Left ventricle myocardium superior (tissue), 1 donor: ENCODE data around the gene SEMA3E. TPM values are rescaled to one million over a fixed set of nuclear protein-coding genes. Genes with fewer than 3 reads are reported as not detected.

Experiments
- ATAC-seq: fragments of 200-7000 bp; cut with Tn5 transposase; one replicate; pipeline ENCODE4 v1.9.1; 2020; ENCODE audit warnings: mild to moderate bottlenecking, moderate library complexity
- DNase-seq: peaks from one replicate; pipeline ENCODE4 v3.0.0-alpha.2; 2020
- intact Hi-C: fragments of 100-400 bp; cut with micrococcal nuclease; formaldehyde crosslinking; loops from one replicate; pipeline ENCODE4 v1.11.0; 2022
- total RNA-seq: library from RNA; stranded (reverse); fragmentation: NEBNext Ultra II Directional; extraction: Animal tissue kit (Norgen Biotek cat#: 25700); gene quantifications from one replicate; pipeline ENCODE4 v1.2.1, GENCODE V29; 2021
- donor health status: DM: no; HTN: yes; CAD: no; lungs with severe emphysema.

Gene SEMA3E
- total RNA-seq, 1 donor from 2014 or later = 0.12 TPM

DNA sequence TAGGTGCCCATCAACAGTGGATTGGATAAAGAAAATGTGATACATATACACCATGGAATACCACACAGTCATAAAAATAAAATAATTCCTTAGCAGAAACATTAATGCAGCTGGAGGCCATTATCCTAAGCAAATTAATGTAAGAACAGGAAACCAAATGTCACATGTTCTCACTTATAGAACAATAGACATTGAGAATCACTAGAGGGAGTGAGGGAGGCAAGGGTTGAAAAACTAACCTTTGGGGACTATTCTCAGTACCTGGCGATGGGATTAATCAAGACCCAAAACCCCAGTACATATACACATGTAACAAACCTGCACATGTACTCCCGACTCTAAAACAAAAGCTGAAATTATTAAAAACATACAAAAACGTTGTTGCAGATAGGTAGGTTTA is 222.6 kb downstream of the SEMA3E start:
- ATAC-seq (no peak), DNase-seq (no peak)
- intact Hi-C loops = no loop called here

DNA sequence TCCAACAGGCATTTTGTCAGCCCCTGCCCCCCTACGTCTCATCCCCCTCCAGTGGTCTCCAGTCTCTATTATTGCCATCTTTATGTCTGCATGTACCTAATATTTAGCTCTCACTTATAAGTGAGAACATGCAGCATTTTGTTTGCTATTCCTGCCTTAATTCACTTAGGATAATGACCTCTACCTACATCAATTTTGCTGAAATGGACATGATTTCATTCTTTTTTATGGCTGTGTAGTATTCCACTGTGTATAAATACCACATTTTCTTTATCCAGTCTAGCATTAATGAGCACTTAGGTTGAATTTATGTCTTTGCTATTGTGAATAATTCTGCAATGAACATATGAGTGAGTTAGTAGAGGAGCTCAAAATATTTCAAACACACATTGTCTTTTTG is 229.9 kb downstream of the SEMA3E start:
- DNase-seq = no peak
- intact Hi-C loops = no loop called here
- ATAC-seq = no peak

DNA sequence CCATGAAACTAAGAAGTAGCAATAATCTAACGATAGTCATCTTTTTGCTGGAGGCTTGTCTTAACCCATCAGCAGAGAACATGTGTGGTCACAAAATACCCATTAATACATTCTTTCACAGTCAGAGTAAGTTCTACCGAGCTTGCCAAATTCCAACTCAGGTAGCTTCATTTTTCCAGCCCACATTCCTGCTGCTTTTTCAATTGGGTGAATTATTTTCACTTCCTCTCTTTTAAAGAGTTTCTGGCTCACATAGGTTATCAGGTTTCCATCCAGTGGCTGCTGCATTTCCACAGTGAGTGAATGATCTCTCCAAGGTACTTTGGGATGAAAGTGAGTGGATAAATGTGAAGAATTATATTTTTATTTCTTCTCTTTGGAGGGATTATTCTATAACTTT is 233.1 kb downstream of the SEMA3E start:
- ATAC-seq (no peak), DNase-seq (no peak)
- intact Hi-C loops = no loop called here

DNA sequence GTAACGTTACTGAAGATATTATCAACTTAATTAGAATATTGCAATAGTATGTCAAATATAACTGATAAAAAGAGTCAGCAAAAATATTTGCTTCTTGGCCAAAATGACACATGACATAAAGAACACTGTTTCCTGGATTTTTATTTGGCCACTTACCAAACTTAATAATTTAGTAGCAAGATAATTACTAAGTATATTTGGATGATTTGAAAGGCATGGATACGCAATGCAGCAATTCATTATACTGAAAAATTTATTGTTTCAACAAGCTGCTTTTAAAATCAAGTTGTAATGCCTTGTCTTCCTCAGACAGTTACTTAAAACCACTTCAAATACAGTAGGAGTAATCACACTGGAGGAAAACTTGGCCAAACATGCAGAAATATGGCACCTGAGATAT is 234.0 kb downstream of the SEMA3E start:
- no peak for ATAC-seq
- intact Hi-C loops = loop anchor here (5.0 kb wide), 1 partner anchor 242 kb away; no protein-coding TSS in a partner anchor
- no peak for DNase-seq

DNA sequence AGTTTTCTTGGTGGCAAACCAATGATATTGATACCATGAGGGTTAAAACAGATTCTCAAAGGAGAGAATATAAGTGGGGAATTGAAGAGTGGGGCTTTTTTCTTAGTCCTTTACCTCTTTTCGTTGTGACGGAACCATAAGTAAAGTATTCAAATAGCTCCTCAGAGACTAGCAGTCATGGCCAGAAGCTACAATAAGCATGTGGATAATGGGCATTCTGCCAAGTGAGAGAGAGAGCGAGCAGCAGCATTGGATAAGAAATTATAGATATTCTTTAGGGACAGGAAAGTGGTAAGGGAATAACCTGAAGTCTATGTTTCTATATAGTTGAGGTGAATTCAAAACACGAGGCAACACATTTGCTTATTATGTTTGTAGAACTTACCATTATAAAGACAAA is 235.1 kb downstream of the SEMA3E start:
- no peak for DNase-seq
- no peak for ATAC-seq
- intact Hi-C loops = loop anchor here (5.0 kb wide), 1 partner anchor 243 kb away; no protein-coding TSS in a partner anchor

DNA sequence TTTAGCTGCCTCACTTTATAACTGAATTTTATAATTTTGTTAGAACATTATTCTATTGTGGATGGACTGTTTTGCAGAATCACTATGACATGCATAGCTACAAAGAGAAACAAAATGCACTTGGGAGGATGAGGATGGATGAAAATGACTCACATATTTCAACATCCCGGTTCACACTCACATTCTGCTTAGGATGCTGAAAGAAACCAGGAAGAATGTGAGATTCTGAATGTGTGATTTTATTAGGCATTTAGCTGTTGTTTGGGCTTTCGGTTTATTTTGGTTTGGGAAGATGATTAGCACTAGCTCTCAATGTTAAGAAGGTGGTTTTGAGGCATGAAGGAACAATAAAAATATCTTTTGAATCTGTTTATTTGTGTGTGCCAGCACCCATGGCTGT is 235.5 kb downstream of the SEMA3E start:
- ATAC-seq = no peak
- intact Hi-C loops = loop anchor here (5.0 kb wide), 1 partner anchor 244 kb away; no protein-coding TSS in a partner anchor
- DNase-seq = no peak

DNA sequence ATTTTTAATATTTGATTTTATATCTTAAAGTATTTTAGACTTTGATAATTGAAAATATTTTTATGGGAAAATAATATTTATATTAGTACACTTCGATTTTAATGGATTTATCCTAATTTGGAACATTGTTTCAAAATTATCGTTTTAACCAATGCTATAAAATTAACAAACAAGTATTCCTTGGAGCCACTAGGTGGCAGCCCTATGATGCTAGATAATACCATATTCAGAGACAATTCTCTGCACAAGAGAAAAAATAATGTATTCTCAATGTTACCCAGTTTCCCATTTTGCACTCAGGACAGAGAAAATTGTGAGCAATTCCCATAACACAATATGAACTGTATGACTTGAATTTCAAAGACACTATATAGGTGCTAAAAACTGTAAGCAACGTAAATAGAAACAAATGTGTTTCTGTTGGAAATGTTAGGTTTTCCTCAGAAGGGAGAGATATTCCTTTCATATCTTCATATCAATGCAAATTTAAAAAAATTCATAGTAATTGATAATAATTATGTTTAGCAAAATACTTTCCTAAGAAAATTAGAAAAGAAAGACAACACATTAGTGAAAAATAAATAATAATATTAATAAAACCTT is 237.8 kb downstream of the SEMA3E start:
- intact Hi-C loops = loop anchor here (5.0 kb wide), 1 partner anchor 246 kb away; no protein-coding TSS in a partner anchor
- no peak for DNase-seq
- no peak for ATAC-seq

DNA sequence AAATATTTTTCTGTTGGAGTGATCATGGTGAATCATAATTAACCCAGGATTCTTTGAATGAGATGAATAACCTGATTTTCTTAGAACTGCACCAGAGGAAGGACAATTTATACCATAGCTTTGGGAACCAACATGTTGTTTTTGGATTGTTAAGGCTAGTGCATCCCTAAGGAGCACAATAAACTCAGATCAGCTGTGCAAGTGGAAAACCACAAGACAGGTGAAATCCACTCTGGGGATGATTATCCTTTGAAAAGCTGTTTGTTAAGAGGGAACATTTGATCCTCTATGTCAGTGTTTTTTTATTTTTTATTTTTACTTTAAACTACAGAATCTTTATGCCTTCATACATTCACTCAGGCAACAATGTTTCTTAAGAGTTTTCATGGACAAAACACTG is 254.2 kb downstream of the SEMA3E start:
- DNase-seq = no peak
- intact Hi-C loops = no loop called here
- no peak for ATAC-seq

DNA sequence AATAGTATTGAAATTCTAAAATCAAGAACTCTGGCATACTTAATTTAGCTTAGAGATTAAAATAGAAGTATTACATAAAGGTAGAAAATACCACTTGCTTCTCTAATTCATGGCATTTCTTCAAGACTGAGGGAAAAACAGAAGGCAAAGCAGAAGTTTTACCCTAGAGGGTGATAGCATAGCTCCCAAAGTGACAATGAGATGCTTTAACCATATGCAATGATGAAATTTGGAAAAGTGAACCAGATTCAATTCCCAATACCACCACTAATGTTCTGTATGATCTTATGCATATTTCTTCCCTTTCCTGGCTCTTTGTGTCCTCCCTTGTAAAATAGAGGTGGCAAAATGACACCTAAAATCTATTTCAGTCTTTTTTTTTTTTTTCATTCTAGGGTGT is 260.5 kb downstream of the SEMA3E start:
- DNase-seq = no peak
- intact Hi-C loops = no loop called here
- ATAC-seq = no peak

DNA sequence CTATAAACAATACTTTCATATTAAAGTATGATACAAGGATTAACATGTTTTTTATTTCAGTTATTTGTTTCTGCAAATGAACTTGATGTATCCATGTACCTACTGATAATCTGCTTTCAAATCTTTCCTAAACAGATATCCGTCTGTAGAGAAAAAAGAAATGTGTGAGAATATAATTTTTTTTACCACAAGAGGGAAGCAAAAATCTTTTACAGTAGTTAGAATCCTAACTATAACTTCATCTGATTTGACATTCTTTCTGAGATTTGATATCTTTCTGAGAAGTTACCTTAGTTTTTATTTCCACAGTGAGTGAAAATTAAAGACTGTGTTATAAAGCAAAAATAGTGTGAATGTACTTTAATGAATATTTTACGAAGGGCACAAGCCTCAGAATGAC is 282.3 kb downstream of the SEMA3E start:
- intact Hi-C loops = no loop called here
- no peak for DNase-seq

DNA sequence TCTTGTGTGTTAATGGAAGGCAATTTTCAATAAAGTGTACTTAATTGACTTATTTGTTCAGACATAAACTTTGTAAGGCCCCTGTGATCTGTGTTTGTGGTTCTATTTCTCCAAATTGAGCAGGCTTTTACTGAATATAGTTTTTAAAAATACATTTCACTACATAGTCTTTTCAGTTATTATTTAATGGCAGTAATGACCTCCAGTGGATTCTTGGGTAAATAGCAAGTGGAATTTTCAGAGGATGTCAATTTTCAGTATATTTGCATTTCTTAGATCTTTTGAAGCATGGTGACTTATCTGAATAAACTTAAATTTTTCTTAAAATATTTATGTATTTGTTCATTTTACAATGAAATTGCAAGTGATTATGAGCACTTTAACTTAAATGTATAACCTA is 283.2 kb downstream of the SEMA3E start:
- intact Hi-C loops = no loop called here
- DNase-seq = no peak
- ATAC-seq = no peak

More for the DNA sequence above, 282.3 kb downstream of the SEMA3E start:
- no peak for ATAC-seq

DNA sequence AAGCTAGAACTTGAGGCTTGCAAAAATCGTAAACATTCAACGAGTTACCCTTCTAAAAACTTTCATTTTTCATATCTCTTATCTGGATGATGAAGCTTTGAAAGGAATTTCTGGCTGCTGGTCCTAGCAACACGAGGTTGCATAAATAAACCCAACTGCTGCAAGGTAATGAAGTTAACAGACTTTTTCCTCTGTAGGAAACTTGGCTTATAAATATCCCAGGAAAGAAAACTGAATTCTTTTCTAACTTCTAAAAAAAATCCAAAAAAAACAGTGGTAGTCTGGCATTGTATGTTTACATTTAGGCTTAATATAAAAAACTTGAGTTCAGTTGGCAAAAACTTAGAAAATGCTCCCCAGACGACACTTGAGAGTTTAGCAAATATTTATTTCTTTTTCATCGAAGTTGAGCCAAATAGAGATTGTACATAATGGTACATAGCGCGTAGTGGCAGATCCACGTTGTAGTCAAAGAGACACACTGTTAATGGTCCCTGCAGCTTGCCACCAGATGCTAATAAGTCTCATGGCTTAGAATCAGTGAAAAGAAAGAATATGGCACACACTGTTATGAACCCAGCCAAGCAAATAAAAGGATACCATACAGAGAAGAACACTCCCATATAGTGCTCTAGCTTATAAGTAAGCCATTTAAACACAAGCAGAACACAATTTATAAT is 285.9 kb downstream of the SEMA3E start:
- ATAC-seq (no peak), DNase-seq (no peak)
- intact Hi-C loops = no loop called here

DNA sequence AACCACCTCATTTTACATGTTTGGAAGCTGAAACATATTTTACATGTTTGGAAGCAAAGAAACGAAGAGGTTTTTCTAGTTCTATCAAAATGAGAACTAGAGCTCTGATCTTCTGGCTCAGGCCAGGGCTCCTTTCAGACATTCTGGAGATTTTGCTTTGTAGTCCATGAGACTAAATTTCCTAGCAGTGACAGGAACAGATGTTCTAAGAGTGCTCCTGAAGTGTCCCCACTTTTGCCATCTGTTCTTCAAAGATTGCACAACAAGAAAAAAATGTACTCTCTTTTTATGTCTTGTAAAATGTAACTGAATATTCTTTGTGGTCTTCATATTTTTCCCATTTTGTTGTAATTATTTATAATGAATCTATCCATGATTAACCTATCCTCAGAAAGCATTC is 289.8 kb downstream of the SEMA3E start:
- no peak for DNase-seq
- intact Hi-C loops = no loop called here
- ATAC-seq = no peak

DNA sequence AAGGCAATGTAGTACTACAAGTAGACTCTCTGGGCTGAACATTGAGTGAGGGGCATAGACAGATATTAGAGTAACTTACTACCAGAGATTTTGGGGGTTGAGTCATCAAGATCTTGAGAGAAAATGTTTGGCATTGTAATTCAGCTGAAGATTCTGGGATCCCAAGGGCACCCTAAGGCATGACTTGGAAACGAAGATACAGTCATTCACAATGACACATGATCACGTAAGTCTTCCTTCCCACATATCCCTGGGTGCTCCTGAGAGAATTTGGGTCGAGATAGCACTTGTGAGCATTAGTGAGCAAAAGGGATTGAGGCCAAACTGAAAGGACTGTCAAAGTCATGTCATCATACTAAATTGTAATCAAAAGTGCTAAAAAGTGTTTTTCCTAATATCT is 293.8 kb downstream of the SEMA3E start:
- DNase-seq (no peak), ATAC-seq (no peak)
- intact Hi-C loops = no loop called here

DNA sequence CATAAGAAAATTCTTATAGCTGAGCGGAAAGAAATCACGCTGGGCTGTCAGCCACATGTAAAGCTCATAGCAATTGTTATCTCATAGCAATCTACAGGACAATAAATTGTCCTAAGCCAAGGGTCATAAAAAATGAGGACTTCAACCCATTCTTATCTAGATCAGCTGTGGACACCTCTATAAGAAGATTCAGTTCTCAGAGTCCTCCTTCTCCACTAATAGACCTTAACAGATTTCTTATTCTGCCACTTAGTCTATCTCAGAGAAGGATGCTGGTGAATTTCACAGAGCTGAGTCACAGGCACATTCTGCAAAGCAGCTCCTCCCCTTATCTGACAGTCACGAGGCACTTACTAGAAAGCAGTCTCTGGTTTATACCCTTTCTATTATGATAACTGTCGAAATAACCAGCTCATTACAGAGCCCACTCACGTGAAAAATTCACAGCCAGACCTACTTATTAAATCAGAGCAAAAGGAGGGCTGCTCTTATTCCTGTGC is 300.9 kb downstream of the SEMA3E start:
- intact Hi-C loops = no loop called here
- DNase-seq (no peak), ATAC-seq (no peak)

DNA sequence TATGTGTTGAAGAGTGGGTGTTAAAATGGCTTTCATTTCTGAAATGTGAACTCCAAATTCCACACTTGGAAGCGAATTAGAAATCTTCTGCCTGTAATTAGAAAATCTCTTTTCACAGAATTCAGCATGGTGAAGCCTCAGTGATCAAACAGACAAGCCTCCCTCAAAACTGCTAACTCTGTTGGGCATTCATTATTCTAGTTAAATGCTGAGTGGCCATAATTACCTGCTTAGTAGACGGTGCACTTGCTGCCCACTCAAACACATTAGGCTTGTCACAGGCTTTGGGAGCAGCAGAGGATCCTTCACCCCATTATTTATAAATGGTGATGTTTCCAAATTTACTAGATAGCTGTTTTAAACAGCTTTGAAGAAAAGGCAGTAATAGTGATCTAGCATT is 309.0 kb downstream of the SEMA3E start:
- DNase-seq (no peak), ATAC-seq (no peak)
- intact Hi-C loops = no loop called here

DNA sequence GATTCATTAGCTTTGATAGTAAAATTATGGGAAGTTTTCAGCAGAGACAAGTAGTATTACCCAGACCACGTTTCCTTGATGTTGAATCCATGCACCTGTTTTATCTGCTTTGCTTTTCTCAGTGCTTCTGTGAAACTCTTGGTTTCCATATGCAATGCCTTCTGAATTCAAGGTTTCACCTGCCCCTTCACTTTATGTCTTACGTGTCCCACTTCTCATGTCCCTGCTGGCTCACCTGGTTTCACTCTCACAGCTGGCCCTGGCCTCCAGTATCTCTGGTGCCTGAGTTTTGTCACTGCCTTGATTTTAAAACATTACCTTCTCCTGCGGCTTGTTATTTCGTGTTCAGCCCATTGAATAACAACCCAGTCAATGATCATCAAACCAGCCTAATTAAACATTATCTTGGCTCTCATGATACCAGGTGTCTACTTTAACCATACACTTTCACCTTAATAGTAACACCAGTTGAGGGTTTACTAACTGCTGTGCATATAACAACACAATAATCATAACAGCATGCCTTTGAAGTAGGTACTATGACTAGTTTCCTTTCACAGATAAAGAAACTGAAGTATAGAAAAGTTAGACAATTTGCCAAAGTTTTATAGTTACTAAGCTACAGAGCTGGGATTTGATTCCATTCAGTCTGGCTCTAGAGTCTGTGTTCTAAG is 310.5 kb downstream of the SEMA3E start:
- DNase-seq = no peak
- no peak for ATAC-seq
- intact Hi-C loops = no loop called here

DNA sequence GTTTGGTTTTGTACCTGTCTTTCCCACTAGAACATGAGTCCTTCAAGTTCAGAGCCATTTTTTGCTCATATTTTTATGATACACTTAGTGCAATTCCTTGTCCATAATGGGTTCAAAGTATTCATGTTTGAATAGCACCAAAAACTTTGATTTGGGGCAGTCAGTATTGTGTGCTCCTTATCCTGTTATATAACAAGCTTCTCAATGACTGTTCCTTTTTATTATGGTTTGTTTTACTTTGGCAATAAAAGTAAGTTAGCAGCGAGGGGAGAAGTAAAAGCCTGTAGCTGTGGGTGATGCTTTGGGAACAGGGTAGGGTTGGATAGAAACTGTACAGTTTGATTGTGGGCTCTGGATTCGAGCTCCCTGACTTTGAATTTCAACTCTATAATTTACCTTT is 311.9 kb downstream of the SEMA3E start:
- intact Hi-C loops = no loop called here
- ATAC-seq = no peak
- no peak for DNase-seq

DNA sequence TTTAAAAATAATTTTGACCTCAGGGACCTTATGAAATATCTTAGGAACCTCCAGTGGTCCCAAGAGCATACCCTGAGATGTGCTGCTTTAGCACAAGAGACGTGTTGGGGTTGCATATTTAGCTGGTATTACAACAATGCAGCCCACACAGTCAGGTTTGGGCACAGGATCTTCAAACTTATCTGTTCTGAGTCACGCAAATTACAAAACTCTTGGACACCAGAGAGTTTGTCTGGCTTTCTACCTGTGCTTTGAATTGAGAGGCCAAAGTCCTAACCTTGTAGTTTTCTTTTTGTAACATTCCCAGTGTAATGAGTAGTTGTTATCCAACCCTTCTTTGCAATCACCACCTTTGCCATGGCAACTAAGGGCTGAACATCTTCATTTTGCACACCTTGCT is 322.7 kb downstream of the SEMA3E start:
- ATAC-seq (no peak), DNase-seq (no peak)
- intact Hi-C loops = no loop called here

DNA sequence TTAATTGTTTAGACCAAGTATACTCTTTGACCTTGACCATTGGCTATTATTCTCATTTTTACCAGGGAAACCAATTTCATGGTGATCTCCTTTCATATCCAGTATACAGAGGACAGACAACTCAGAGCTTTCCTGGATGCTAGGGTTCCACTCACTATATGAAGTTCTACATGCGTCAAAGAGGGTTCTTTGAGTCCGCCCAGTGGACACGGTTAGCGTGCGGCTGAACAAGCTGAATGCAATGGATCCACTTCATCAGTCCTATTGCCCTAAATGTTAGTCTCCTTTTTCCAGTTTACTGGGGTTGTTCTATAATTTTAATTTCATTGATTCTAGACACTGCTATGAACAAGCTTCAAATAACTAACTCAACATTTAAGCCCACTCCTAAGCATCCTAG is 323.9 kb downstream of the SEMA3E start:
- ATAC-seq (no peak), DNase-seq (no peak)
- intact Hi-C loops = no loop called here
